ENCODE data around the gene GNE. TPM values are rescaled to one million over a fixed set of nuclear protein-coding genes. Genes with fewer than 3 reads are reported as not detected.
"Not testable (repeated sequence)": the region's sequence is repeated elsewhere in the genome, so short reads cannot be mapped to it uniquely, and the experiment has no call there.

GNE gene
- polyA plus RNA-seq, 1 donor from 2014 or later: 6.3 TPM

DNA sequence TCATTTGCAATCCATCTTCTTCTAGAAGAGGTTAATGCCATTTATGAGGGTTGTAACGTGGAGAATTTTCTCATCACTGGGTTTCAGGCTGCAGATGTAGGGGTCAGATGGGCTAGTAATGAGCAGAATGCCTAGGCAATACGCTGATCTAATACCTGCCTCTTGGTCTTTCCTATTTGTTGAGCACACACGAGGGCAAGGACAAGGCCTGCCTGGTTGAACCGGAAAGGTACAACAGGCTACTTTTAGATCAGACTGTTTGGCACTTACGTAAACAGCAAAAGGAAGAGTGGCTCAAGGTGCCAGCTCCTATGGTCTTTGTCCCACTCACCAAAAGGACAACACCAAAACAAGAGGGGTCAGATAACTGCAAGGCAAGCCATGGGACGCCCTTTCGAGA is 24.0 kb upstream of the GNE start:
- H3K27me3 Mint-ChIP-seq: no peaks in the 10 kb centered on the region
- H3K27ac Mint-ChIP-seq: no peak overlapping the region
- H3K4me1 Mint-ChIP-seq: no peaks in the 10 kb centered on the region
- H3K36me3 Mint-ChIP-seq: peaks cover 5% of the 10 kb centered on the region
- H3K4me3 Mint-ChIP-seq: no peak overlapping the region
- H3K9me3 Mint-ChIP-seq: no peaks in the 10 kb centered on the region

- no peaks in the 10 kb centered on the region for H3K4me1 Mint-ChIP-seq
- peaks cover 6% of the 10 kb centered on the region for H3K36me3 Mint-ChIP-seq
- H3K27ac Mint-ChIP-seq: no peak overlapping the region
- no peak overlapping the region for H3K4me3 Mint-ChIP-seq
- no peaks in the 10 kb centered on the region for H3K9me3 Mint-ChIP-seq
- H3K27me3 Mint-ChIP-seq: no peaks in the 10 kb centered on the region
Observed at GRCh38 chr9:36280989-36281388, 22.7 kb upstream of the GNE start.

- Mint-ChIP-seq H3K9me3 (no peaks in the 10 kb centered on the region), H3K36me3 (peaks cover 6% of the 10 kb centered on the region), H3K4me3 (no peak overlapping the region), H3K27me3 (no peaks in the 10 kb centered on the region), H3K4me1 (no peaks in the 10 kb centered on the region), H3K27ac (no peak overlapping the region)
Observed at GRCh38 chr9:36278243-36278642, 20.0 kb upstream of the GNE start.

DNA sequence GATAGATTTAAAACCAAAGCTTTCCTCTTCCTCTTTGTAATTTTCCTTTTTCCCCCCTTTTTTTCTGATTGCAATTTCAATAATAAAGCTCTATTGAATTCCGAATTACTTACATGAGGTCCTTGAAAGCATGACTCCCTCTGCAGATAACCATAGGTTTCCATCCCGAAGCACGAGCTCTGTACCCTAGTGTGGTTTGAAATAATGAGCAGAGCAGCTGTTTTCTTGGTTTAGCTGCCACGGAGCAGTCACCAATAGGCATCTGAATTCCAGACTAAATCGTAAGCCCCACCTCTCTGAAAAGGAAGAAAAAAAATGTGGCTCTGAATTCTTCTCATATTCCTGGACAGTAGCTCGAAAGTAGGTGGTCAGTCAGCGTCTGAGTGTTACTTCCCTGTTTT is 18.5 kb upstream of the GNE start:
- Mint-ChIP-seq H3K27ac (no peak overlapping the region), H3K4me3 (no peak overlapping the region), H3K4me1 (no peaks in the 10 kb centered on the region), H3K9me3 (no peaks in the 10 kb centered on the region), H3K27me3 (no peaks in the 10 kb centered on the region), H3K36me3 (peaks cover 8% of the 10 kb centered on the region)

GRCh38 chr9:36276254-36276653 is 18.0 kb upstream of the GNE start:
- no peaks in the 10 kb centered on the region for H3K27me3 Mint-ChIP-seq
- peaks cover 8% of the 10 kb centered on the region for H3K36me3 Mint-ChIP-seq
- H3K27ac Mint-ChIP-seq: no peak overlapping the region
- H3K9me3 Mint-ChIP-seq: no peaks in the 10 kb centered on the region
- no peaks in the 10 kb centered on the region for H3K4me1 Mint-ChIP-seq
- no peak overlapping the region for H3K4me3 Mint-ChIP-seq

- H3K4me1 Mint-ChIP-seq: no peaks in the 10 kb centered on the region
- no peak overlapping the region for H3K4me3 Mint-ChIP-seq
- no peak overlapping the region for H3K27ac Mint-ChIP-seq
- H3K9me3 Mint-ChIP-seq: no peaks in the 10 kb centered on the region
- no peaks in the 10 kb centered on the region for H3K27me3 Mint-ChIP-seq
- peaks cover 5% of the 10 kb centered on the region for H3K36me3 Mint-ChIP-seq
Observed at GRCh38 chr9:36275060-36275459, 16.8 kb upstream of the GNE start.

DNA sequence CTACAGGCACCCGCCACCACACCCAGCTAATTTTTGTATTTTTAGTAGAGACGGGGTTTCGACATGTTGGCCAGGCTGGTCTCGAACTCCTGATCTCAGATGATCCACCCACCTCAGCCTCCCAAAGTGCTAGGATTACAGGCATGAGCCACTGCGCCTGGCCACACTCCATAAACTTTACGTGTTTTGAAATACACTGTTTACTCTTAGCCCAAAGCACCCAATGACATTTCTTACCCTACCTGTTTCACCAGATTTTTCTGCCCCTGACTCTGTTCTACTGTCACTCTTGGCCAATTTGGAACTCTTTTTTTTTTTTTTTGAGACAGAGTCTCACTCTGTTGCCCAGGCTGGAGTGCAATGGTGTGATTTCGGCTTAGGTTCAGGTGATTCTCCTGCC is 15.1 kb upstream of the GNE start:
- H3K27me3 Mint-ChIP-seq, H3K9me3 Mint-ChIP-seq, H3K4me3 Mint-ChIP-seq, H3K27ac Mint-ChIP-seq, H3K36me3 Mint-ChIP-seq, H3K4me1 Mint-ChIP-seq: not testable (repeated sequence)

DNA sequence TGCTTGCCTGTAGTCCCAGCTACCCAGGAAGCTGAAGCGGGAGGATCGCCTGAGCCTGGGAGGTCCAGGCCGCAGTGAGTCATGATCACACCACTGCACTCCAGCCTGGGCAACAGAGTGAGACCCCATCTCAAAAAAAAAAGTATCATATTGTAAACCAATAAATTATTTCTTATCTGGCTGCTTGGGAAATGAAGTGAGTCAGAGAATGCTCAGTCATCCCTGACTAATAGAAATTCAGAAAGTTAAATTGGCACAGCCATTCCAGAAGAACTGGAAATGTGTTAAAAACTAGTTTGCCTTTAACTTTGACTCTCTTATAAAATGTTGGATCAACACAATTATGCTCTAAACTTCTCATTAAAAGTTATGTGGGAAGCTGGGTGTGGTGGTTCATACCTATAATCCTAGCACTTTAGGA is 9.8 kb upstream of the GNE start:
- no peaks in the 10 kb centered on the region for H3K4me1 Mint-ChIP-seq
- H3K27me3 Mint-ChIP-seq: no peaks in the 10 kb centered on the region

DNA sequence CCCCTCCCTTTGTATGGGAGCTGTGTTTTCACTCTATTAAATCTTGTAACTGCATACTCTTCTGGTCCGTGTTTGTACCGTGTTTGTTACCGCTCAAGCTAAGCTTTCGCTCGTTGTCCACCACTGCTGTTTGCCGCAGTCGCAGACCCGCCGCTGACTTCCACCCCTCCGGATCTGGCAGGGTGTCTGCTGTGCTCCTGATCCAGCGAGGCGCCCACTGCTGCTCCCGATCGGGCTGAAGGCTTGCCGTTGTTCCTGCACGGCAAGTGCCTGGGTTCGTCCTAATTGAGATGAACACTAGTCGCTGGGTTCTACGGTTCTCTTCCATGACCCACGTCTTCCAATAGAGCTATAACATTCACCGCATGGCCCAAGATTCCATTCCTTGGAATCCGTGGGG is 6.6 kb upstream of the GNE start:
- Mint-ChIP-seq H3K4me3 (peak overlapping the region in 2 of 4 donors; percentile 16 to 50), H3K27me3 (no peaks in the 10 kb centered on the region), H3K36me3 (peaks cover 1% of the 10 kb centered on the region), H3K4me1 (no peaks in the 10 kb centered on the region), H3K27ac (peak overlapping the region in 1 of 3 donors; percentile 45), H3K9me3 (no peaks in the 10 kb centered on the region)

More for the DNA sequence above, 9.8 kb upstream of the GNE start:
- peaks cover 4% of the 10 kb centered on the region for H3K36me3 Mint-ChIP-seq
- H3K9me3 Mint-ChIP-seq: no peaks in the 10 kb centered on the region
- no peak overlapping the region for H3K4me3 Mint-ChIP-seq
- H3K27ac Mint-ChIP-seq: no peak overlapping the region

DNA sequence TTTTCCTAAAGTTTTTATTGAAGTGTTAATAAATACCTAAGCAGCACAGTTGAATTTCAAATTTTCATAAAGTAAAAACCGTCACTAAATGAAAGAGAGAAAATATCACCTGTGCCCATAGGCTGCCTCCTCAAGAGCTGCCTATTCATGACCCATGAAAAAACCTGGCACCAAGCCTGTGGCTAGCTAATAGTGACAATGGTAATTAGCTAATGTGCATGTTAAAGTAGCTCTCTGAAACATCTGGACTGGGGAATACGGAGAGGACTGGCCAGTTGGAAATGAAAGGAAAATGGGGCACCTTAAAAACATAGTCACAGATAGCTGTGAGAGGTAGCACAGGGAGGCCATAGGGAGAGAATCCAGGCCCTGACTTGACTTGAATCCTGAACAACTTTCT is 5.4 kb upstream of the GNE start:
- no peaks in the 10 kb centered on the region for H3K27me3 Mint-ChIP-seq
- H3K4me1 Mint-ChIP-seq: no peaks in the 10 kb centered on the region
- no peaks in the 10 kb centered on the region for H3K9me3 Mint-ChIP-seq
- no peak overlapping the region for H3K27ac Mint-ChIP-seq
- peaks cover 1% of the 10 kb centered on the region for H3K36me3 Mint-ChIP-seq
- no peak overlapping the region for H3K4me3 Mint-ChIP-seq

DNA sequence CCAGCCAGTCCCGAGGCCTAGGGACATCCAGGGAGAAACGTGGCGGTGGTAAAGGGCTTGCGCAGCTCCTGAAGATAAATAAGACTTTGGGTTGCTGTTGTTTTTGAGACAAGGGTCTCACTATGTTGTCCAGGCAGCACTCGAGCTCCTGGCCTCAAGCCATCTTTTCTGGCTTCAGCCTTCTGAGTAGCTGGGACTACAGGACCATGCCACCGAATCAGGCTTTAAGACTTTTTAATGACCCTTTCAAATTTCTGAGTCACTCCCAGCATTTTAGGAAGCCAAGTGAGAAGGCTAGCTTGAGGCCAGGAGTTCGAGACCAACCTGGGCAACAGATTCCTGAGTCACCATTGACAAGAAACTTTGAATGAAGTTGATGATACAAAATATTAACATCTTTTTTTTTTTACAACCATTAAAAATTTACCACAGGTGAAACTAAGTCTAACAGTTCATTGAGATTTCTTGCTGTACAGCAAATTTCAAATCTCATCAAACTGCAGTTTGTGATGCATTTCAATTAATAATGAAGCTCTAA is 817 bp upstream of the GNE start:
- H3K4me3 Mint-ChIP-seq: peak overlapping the region; percentile 95 to 99 (median 98)
- H3K36me3 Mint-ChIP-seq: no peaks in the 10 kb centered on the region
- H3K27ac Mint-ChIP-seq: peak overlapping the region; percentile 95 to 98 (median 97)
- H3K9me3 Mint-ChIP-seq: peaks cover 0 to 2% (median 0%) of the 10 kb centered on the region in 3 donors
- H3K27me3 Mint-ChIP-seq: no peaks in the 10 kb centered on the region
- H3K4me1 Mint-ChIP-seq: peaks cover 0 to 6% (median 4%) of the 10 kb centered on the region in 3 donors

- H3K9me3 Mint-ChIP-seq: no peaks in the 10 kb centered on the region
- peak overlapping the region in 2 of 3 donors; percentile 57 to 83 for H3K27ac Mint-ChIP-seq
- H3K27me3 Mint-ChIP-seq: no peaks in the 10 kb centered on the region
- peaks cover 17 to 21% (median 19%) of the 10 kb centered on the region in 3 donors for H3K4me1 Mint-ChIP-seq
- H3K4me3 Mint-ChIP-seq: no peak overlapping the region
- peaks cover 2% of the 10 kb centered on the region for H3K36me3 Mint-ChIP-seq
Observed at GRCh38 chr9:36251428-36251827, 6.8 kb downstream of the GNE start.

DNA sequence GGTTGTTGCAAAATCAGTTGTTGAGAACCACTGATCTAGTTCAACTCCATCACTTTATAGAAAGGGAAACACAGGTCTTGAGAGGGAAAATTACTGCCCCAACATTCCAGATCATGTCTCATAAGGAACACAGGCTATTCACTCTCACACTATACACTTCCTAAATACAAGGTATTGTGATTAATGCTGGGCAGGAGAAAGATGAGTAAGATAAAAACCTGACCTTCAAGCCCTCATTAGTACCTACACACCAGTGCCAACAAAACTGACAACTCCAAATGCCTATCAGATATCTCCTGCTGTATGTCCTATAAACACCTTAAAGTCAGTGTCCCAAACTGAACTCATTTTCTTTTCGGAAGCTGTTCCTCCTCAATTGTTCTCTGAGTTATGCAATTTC is 8.2 kb downstream of the GNE start:
- Mint-ChIP-seq H3K4me1 (peaks cover 17 to 19% (median 19%) of the 10 kb centered on the region in 3 donors), H3K9me3 (no peaks in the 10 kb centered on the region), H3K4me3 (peak overlapping the region in 1 of 4 donors; percentile 10), H3K27ac (peak overlapping the region in 1 of 3 donors; percentile 14), H3K27me3 (no peaks in the 10 kb centered on the region), H3K36me3 (peaks cover 2% of the 10 kb centered on the region)

DNA sequence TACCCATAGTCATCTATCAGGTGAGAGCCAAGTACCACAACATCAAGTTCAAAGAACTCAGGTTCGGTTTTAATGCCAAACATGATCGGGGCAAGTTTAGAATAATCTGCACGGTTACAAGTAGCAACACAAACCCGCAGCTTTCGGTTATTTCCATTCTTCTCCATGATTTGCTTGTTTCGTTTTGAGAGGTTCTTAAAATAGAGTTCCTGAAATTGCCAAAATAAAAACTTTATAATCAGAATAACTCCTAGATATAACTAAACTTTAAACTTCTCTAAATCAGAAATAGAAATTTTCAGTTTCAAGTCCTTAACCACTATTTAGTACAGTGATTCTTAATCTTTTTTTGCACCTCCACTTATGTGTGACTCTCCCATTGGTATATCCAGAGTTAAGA is 9.1 kb downstream of the GNE start:
- H3K27me3 Mint-ChIP-seq: no peaks in the 10 kb centered on the region
- H3K4me1 Mint-ChIP-seq: peaks cover 17 to 19% (median 19%) of the 10 kb centered on the region in 3 donors
- H3K9me3 Mint-ChIP-seq: no peaks in the 10 kb centered on the region
- H3K27ac Mint-ChIP-seq: peak overlapping the region in 1 of 3 donors; percentile 20
- no peak overlapping the region for H3K4me3 Mint-ChIP-seq
- H3K36me3 Mint-ChIP-seq: peaks cover 2% of the 10 kb centered on the region

DNA sequence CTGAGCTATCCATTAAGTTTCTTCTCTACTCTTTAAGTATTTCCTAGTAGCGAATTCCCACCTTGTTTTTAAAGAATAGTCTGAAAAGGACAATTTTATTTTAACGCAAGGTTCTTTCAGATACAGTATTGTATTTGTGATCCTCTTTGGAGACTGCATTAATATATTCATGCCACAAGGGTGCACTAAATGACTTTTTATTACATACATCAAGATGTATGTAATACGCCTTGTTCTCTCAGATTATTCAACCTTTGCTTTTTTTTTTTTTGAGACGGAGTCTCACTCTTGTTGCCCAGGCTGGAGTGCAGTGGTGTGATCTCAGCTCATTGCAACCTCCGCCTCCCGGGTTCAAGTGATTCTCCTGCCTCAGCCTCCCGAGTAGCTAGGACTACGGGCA is 10.2 kb downstream of the GNE start:
- H3K27me3 Mint-ChIP-seq, H3K27ac Mint-ChIP-seq, H3K36me3 Mint-ChIP-seq, H3K9me3 Mint-ChIP-seq, H3K4me3 Mint-ChIP-seq: not testable (repeated sequence)
- peaks cover 17 to 19% (median 19%) of the 10 kb centered on the region in 3 donors for H3K4me1 Mint-ChIP-seq

DNA sequence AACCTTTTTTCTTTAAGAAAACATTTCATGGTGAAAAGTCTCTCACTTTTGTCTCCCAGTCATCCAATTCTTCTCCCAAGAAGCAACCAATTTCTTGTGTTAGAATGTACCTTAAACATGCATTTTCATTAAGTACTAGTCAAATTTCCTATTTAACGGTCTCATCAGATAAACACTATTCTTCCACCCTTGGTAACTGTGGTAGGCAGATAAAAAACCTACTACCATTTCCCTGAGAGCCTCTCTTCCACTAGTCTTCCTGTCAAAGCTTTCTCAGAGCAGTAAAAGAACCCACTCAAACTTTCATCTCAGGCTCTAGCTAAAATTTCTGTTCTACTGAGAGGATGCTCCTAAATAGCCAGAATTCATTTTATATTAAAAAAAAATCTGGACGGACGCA is 10.9 kb downstream of the GNE start:
- no peak overlapping the region for H3K4me3 Mint-ChIP-seq
- peaks cover 2% of the 10 kb centered on the region for H3K36me3 Mint-ChIP-seq
- no peaks in the 10 kb centered on the region for H3K27me3 Mint-ChIP-seq
- H3K27ac Mint-ChIP-seq: no peak overlapping the region
- H3K4me1 Mint-ChIP-seq: peaks cover 17 to 19% (median 19%) of the 10 kb centered on the region in 3 donors
- H3K9me3 Mint-ChIP-seq: no peaks in the 10 kb centered on the region
